Measurements from ENCODE around the gene POP7.

Gene POP7

DNA sequence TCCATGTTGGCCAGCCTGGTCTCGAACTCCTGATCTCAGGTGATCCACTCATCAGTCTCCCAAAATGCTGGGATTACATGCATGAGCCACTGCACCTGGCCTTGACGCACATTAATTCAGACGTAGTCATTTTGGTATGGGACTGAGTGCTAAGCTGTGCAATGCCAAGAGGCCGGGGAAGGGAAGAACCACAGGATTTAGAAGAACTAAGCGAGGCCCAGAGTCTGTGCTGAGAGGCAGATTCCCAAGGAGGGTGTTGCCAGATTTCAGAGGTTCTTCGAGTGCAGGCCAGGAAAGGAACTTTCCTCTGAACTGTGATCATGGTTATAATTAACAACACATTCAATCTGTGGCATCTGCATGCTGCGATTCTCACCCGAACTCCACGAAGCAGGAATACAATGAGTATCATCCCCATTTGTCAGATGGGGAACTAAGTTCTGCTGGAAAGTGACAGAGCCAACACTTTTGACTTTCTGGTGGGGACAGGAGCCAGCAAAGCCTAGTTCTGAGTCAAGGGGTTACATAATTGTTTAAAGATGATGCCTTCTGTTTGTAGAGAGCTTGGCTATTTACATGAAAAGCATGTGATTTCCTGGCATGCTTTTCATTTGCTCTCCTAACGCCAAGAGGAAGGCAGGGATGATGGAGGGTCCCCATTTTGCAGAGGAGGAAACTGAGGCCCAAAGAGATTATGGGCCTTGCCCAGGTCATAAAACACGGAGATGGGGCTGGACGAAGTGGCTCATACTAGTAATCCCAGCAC, 21.3 kb downstream of the POP7 start:
- DNase-seq (ENCODE audit: low read depth) = no peak

DNA sequence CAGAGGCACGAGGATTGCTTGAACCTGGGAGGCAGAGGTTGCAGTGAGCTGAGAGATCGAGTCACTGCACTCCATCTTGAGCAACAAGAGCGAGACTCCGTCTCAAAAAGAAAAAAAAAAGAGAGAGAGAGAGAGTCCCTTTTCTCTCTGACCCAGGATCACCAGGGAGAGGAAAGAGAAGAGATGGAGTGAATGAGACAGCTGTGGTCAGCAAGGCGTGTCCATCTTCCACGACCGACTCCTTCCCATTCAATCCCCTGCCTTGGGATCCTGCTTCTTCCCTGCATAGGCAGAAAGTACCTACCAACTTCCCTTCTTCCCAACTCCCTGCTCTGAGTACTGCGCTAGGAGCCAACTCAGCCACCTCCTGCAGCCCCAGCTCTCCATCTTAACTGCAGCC, 22.3 kb downstream of the POP7 start:
- no peak for DNase-seq (ENCODE audit: low read depth)

DNA sequence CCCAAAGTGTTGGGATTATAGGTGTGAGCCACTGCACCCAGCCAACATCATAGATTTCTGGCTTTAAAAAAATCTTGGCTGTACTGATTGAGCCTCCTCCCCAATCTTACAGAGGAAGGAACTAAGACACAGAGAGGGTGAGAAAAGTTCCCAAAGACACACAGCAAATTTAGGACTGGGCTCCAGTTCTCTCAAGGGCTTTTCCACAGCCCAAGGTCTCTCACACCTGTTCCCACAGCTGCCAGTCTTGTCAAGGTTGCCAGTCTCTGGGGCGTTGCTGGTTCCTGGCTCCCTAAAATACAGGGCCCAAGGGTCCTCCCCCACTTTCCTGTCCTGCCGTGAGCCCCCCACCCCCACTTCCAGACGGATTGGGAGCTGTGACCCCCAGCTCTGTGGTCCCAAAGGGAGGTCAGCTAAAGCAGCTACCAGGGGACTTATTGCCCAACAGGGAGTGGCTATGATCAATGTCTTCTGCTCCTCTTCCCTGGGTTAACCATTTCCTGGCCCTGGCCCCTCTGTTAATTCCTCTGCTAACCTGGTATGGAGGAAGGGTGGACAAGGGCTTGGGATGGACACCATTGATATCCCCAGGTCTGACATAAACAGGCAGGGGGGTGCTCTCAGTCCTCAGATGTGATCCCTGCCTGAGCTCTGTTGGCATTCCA, 24.3 kb downstream of the POP7 start:
- DNase-seq (ENCODE audit: low read depth) = no peak

DNA sequence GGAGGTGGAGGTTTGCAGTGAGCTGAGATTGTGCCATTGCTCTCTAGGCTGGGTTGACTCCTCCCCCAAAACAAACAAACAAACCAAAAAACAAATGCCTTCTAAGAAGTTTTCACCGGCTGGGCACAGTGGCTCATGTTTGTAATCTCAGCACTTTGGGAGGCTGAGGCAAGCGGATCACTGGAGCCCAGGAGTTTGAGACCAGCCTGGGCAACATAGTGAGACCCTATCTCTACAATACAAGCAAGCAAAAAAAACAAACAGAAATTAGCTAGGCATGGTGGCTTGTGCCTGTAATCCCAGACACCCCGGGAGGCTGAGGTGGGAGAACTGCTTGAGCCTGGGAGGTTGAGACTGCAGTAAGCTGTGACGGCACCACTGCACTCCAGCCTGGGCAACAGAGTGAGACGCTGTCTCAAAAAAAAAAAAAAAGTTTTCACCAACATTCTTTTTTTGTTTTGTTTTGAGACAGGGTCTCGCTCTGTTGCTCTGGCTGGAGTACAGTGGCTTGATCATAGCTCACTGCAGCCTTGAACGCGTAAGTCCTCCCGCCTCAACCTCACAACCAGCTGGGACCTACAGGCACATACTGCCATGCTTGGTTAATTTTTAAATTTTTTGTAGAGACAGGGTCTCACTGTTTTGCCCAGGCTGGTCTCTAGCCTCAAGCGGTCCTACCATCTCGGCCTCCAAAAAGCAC, 26.2 kb downstream of the POP7 start:
- DNase-seq (ENCODE audit: low read depth) = no peak

DNA sequence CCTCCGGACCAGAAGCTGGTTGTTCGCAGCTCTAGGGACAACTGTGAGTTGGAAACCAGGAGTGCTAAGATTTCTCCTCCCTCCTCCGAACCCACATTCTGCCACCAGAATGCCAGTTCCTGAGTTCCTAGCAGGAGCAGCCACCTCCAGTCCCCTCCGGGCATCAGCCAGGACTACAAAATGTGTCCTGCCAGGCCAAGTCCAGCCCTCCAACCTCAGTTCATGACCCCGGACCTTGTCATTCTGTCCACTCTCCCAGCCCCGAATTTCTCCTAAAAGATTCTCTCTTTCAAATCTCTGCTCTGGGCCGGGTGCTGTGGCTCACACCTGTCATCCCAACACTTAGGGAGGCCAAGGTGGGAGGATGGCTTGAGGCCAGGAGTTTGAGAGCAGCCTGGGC, 29.8 kb downstream of the POP7 start:
- DNase-seq (ENCODE audit: low read depth) = no peak

DNA sequence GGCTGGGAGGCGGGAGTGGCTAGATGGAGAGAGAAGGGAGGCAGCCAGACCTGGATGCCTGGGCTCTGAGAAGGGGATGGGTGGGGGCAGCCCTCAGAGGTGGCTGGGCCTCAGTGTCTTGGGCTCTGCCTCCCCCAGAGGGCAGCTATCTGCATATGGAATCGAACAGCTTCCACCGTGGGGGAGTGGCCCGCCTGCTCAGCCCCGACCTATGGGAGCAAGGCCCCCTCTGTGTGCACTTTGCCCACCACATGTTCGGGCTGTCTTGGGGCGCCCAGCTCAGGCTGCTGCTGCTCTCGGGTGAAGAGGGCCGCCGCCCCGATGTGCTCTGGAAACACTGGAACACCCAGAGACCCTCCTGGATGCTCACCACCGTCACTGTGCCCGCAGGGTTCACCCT, 30.8 kb downstream of the POP7 start:
- DNase-seq (ENCODE audit: low read depth) = no peak

DNA sequence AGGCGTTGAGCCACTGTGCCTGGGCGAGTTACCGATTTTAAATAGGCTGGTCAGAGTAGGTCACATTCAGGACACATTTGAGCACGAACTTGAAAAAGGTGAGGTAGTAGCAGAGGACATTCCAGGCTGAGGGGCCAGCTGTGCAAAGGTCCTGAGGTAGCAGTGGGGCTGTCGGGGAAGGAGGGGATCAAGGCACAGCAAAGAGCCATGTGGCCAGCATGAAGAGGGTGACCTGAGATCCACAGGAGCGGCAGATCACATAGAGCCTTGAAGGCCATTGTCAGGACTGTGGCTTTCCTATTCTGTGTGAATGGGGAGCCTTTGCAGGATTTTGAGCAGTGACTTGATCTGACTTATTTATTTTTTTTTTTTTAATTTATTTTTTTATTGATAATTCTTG, 34.0 kb downstream of the POP7 start:
- DNase-seq (ENCODE audit: low read depth) = no peak

DNA sequence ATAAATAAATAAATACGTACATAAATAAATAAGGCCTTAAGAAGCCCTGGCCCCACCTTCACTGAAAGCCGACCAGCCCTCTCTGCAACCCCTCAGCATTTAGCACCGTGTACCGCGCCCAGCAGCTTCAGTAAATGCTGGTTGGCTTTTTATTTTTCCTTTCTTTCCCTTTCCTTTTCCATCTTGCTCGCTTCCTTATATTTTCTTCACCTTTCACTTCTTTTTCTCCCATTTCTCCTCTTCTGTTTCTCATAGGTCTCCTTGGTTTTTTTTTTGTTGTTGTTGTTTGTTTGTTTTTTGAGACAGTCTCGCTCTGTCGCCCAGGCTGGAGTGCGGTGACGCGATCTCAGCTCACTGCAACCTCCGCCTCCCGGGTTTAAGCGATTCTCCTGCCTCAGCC, 38.7 kb downstream of the POP7 start:
- no peak for DNase-seq (ENCODE audit: low read depth)

DNA sequence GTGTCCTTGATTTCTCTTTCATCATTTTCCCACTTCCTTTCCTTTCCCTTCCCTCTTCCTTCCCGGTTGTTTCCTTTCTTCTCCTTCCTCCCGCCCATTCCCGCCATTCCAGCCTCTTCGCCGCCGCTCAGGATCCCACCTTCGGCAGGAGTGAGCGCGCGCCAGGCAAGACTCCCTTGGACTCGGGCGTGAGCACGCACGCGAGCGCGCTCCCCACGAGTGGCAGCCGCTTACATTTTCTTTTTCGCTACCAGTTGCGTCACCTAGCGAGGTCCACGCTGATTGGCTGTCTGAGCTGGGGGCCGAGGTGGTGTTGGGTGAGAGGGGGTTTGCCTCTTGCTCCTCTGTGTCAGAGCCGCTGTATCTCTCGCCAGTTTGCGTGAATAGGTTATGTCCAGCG, 39.3 kb downstream of the POP7 start:
- no peak for DNase-seq (ENCODE audit: low read depth)

DNA sequence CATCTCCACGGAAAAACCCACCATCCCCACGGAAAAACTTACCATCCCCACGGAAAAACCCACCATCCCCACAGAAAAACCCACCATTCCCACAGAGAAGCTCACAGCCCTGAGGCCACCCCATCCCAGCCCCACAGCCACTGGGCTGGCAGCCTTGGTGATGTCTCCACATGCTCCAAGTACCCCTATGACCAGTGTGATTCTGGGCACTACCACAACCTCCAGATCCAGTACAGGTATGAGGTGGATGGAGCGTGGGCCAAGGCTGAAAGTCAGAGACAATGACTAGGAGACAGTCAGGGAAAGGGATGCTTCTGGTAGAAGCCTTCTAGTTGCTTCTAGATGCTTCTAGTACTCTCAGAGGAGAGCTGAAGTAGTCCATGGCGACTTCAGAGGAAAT, 47.1 kb downstream of the POP7 start:
- no peak for DNase-seq (ENCODE audit: low read depth)

DNA sequence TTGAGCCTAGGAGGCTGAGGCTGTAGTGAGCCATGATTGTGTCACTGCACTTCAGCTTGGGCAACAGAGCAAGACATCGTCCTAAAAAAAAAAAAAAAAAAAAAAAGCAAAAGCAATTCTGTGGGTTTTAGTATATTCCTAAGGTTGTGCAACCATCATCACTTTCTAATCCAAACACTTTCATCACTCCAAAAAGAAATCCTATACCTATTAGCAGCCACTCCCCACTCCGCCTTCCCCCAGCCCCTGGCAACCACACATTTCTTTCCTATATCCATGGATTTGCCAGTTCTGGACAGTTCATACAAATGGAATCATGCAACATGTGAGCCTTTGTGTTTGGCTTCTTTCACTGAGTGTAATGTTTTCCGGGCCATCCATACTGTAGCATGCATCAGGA, 47.8 kb downstream of the POP7 start:
- no peak for DNase-seq (ENCODE audit: low read depth)

All from activated T-helper 1 cell treated with Interleukin-2 at 50 U/mL for 16 hours (primary cell).